Peyer's patch (tissue), 4 donors: ENCODE data around the gene CHRM5.

ENCODE experiments used
- POLR2A ChIP-seq, 2 donors: fragments of 450-650 bp; IDR thresholded peaks; one replicate each; pipeline ENCODE4 v1.5.1; 2017; ENCODE audit warnings: antibody characterized with exemption in 2 of 2, mild to moderate bottlenecking in 2 of 2, moderate library complexity in 2 of 2
- TF ChIP-seq, protein P1 (sequence below), 6 experiments: fragments of 450-650 bp in 4 of 6; fragments of 200-600 bp in 2 of 6; sonication (generic) in 1 of 6; IDR thresholded peaks; one replicate each; pipeline ENCODE4 v1.5.1; 2017 to 2019; ENCODE audit warnings: antibody characterized with exemption in 6 of 6, mild to moderate bottlenecking in 3 of 6, moderate library complexity in 1 of 6

DNA sequence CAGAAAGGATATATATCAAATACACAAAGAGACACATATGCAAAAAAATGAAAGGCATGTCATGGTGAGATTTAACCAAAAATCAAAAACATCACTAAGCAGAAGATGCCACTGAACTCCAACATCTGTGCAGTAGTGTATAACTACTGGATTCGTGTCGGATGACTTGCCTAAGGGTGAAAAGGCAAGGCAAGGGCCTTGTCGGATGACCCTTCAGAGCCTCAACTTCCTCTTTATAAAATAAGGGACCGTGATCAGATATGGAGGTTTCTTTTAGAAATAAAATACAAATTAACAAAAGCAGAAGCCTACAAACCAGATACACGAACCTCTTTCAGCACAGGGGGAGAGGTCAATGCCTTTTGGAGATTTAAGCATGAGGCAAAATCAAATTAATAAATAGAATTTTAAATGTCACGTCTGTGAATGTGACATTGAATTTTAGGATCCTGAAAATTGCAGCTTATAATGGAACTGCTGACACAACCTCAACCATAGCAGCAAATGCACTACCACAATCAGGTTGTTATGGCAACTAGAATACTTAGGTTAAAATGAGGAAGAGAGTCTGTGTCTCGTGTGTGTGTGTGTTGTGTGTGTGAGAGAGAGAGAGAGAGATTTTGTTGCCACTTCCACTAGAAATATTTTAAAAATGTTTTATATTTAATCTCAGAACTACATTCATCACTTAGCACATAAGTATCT, 8.3 kb upstream of the CHRM5 start:
- no peak for TF ChIP-seq POLR2A (IDR thresholded peaks at IDR 0.05)
- TF ChIP-seq, protein P1, sequence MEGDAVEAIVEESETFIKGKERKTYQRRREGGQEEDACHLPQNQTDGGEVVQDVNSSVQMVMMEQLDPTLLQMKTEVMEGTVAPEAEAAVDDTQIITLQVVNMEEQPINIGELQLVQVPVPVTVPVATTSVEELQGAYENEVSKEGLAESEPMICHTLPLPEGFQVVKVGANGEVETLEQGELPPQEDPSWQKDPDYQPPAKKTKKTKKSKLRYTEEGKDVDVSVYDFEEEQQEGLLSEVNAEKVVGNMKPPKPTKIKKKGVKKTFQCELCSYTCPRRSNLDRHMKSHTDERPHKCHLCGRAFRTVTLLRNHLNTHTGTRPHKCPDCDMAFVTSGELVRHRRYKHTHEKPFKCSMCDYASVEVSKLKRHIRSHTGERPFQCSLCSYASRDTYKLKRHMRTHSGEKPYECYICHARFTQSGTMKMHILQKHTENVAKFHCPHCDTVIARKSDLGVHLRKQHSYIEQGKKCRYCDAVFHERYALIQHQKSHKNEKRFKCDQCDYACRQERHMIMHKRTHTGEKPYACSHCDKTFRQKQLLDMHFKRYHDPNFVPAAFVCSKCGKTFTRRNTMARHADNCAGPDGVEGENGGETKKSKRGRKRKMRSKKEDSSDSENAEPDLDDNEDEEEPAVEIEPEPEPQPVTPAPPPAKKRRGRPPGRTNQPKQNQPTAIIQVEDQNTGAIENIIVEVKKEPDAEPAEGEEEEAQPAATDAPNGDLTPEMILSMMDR (IDR thresholded peaks at IDR 0.05): no peak
